Activated naive CD8-positive, alpha-beta T cell treated with anti-CD3 and anti-CD28 coated beads, Interleukin-2, amount 50 U/mL, for 24 hours (primary cell): ENCODE data around the gene DAB2IP.

Experiments
- ATAC-seq: fragments of 150-1000 bp; cut with Tn5 transposase; one replicate; pipeline ENCODE4 v1.10.0; 2021
- DNase-seq: peaks from one replicate; pipeline ENCODE4 v3.0.0; 2021
- H3K27ac Mint-ChIP-seq: one replicate; pipeline ENCODE4 v1.8.0; 2021; ENCODE audit warnings: mild to moderate bottlenecking, mixed read lengths
- H3K27me3 Mint-ChIP-seq: one replicate; pipeline ENCODE4 v1.8.0; 2021; ENCODE audit warnings: mixed read lengths
- H3K36me3 Mint-ChIP-seq: one replicate; pipeline ENCODE4 v1.8.0; 2021; ENCODE audit warnings: low read depth, mixed read lengths
- H3K4me1 Mint-ChIP-seq: one replicate; pipeline ENCODE4 v1.8.0; 2021; ENCODE audit warnings: mixed read lengths
- H3K4me3 Mint-ChIP-seq: one replicate; pipeline ENCODE4 v1.8.0; 2021; ENCODE audit warnings: mild to moderate bottlenecking, moderate library complexity, mixed read lengths
- H3K9me3 Mint-ChIP-seq: one replicate; pipeline ENCODE4 v1.8.0; 2021; ENCODE audit warnings: mixed read lengths

The DAB2IP gene

DNA sequence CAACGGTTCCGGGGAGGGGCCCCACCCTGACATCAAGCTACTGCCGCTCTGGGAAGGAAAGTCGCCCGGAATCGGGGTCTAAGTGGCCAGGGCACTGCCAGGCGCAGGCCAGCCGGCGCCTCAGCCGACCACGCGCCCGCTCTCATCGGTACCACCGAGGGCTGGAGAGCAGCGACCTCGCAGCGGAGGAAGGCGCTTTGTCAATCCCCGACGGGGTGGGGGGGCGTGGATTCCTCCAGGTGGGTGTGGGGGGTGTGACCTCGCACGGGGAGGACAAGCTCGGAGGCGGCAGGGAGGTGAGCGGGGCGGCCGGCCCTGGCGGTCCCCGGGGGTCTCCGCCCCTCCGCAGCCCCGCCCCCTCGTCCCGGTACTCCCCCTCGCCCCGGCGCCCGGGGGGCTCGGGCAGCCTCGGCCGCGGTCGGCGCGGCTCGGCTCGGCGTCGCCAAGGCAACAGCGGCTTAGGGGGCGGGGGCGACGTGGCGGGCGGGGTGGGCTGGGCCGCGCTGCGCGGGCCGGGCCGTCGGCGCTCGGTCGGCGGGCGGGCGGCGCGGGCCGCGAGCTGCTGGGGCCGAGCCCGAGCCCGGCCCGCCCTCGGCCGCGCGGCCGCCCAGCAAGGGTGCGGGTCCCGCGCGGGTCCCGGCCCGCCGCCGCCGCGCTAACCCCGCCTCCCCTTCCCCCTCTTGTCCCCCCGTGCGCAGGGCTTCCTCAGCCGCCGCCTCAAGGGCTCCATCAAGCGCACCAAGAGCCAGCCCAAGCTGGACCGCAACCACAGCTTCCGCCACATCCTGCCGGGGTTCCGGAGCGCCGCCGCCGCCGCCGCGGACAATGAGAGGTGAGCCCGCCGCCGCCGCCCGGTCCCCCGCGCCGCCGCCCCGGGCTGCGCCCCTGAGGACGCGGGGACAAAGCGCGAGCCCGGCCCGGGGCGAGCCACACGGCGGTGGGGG is 47.5 kb downstream of the DAB2IP start:
- H3K9me3 Mint-ChIP-seq = no peaks in the 10 kb centered on the region

DNA sequence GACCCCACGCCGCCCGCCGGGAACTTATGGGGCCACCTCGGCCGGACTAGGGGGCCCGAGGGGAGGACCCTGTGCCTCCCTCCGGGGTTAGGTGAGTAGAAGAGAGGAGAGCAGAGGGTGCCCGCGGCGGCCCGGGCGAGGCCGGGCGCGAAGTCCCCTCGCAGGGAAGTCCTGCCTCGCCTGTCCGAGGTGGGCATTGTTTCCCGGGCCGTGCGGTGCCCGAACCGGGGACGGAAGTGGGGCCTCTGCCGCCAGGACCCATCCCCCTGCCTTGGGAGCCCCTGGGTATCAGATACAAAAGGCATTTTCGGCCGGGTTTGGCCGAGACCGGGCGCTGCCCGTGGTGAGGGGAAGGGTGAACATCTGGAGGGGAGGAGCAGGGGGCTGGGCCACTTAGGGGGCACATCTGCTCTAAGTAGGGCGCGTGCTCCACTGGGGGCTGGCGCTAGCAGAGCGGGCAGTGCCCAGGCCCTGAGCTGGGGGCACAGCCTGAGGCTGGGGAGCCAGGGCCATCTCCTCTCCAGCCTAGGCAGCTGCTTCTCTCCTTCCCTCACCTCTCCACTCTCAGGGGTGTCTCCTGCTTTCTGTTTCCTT is 48.2 kb downstream of the DAB2IP start:
- Mint-ChIP-seq H3K27me3 (peaks cover 37% of the 10 kb centered on the region), H3K27ac (no peak overlapping the region), H3K4me1 (peaks cover 4% of the 10 kb centered on the region), H3K36me3 (no peaks in the 10 kb centered on the region), H3K4me3 (peak overlapping the region; percentile 17), H3K9me3 (no peaks in the 10 kb centered on the region)
- ATAC-seq = peak; percentile 7
- DNase-seq = peak; percentile 5

More for the DNA sequence above, 47.5 kb downstream of the DAB2IP start:
- ATAC-seq (peak; percentile 25), DNase-seq (peak; percentile 64)
- H3K27me3 Mint-ChIP-seq = peaks cover 34% of the 10 kb centered on the region
- no peak overlapping the region for H3K27ac Mint-ChIP-seq
- peaks cover 4% of the 10 kb centered on the region for H3K4me1 Mint-ChIP-seq
- H3K36me3 Mint-ChIP-seq = no peaks in the 10 kb centered on the region
- H3K4me3 Mint-ChIP-seq = no peak overlapping the region

DNA sequence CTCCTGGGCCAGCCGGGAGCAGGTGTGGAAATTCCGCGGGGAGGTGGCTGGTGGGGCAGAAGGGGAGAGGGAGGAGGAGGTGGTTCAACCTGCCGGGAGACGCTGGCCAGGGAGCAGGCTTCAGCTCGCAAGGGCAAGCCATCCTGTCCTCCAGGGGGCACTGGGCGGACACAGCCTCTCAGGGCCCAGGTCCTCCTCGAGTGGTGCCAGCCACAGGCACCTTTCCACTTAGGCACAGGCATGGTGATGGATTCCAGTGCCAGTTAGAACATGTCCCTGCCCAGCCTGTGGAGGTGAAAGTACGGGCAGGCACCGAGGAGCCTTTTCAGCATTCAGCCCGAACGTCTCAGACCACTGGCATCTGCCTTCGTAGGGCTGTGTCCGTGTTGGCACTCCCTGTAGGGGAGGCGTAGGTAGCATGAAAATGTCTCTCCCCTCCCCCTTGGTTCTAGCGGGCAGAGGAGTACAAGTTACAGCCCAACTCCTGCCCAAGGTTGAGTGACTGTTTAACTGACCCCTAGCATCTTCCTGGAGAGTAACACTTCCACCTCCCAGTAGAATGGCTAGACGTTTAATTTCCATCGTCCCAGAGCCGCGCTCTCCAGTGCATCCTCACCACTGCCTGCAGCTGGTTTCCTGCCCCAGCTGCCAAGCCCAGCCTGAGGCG is 48.9 kb downstream of the DAB2IP start:
- Mint-ChIP-seq H3K27me3 (peaks cover 39% of the 10 kb centered on the region), H3K9me3 (no peaks in the 10 kb centered on the region), H3K4me1 (peaks cover 4% of the 10 kb centered on the region), H3K4me3 (peak overlapping the region; percentile 17), H3K27ac (no peak overlapping the region), H3K36me3 (no peaks in the 10 kb centered on the region)
- DNase-seq = peak; percentile 26
- peak; percentile 20 for ATAC-seq

DNA sequence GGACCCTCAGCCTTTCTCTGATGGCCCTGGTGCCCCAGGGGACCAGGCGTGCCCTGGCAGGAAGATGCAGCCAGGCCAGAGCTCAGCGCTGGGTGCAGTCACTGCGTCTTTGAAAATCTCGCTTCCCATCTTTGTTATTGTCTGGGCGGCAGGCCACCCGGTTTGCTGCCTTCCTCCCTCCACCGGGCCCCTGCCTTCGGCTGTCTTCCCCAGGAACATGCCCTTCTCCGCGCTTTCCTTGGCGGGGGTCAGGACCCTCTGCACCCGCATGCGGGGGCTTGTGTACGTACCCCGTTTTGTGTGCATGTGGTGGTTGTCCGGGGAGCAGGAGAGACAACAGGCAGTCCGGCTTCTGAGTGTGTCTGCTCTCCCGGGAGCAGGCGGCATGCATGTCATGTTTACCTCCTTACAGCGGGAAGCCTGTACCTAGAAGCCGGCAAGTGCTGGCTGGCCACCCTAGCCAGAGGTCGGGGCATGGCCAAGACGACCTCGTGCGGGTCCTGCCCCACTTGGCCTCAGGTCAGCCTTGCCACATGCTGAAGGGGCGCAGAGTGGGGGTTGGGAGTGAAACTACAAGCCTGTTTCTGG is 49.5 kb downstream of the DAB2IP start:
- ATAC-seq (no peak), DNase-seq (no peak)
- Mint-ChIP-seq H3K36me3 (no peaks in the 10 kb centered on the region), H3K4me1 (peaks cover 4% of the 10 kb centered on the region), H3K9me3 (no peaks in the 10 kb centered on the region), H3K27me3 (peaks cover 39% of the 10 kb centered on the region), H3K27ac (no peak overlapping the region), H3K4me3 (no peak overlapping the region)

DNA sequence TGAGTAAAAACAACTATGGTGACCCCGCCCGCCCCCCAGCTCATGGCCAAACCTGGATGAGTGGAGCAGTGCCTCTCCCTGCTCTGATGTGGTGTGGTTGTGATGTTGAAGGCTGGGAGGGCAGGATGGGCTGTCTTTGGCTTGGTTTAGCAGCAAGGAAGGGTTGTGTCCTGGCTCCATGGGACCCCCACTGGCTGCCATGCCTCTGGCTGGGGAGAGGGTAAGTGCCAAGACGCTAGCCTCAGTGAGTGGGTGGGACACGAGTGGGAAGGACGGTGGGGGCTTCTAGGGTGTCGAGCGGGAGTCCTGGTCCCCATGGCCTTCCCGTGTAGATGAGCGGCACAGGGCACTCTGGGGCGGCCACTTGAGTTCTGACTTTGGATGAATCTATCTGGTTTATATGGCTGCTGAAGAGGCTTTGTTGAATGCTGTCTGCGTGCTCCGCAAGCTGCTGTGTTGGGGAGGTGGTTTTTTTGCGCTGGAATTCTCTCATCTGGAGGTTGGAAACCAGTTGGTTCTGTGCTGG is 50.4 kb downstream of the DAB2IP start:
- H3K36me3 Mint-ChIP-seq = no peaks in the 10 kb centered on the region
- H3K27me3 Mint-ChIP-seq = peaks cover 37% of the 10 kb centered on the region
- H3K4me3 Mint-ChIP-seq = no peak overlapping the region
- H3K27ac Mint-ChIP-seq = no peak overlapping the region
- ATAC-seq (no peak), DNase-seq (no peak)
- H3K9me3 Mint-ChIP-seq = no peaks in the 10 kb centered on the region
- peaks cover 3% of the 10 kb centered on the region for H3K4me1 Mint-ChIP-seq

DNA sequence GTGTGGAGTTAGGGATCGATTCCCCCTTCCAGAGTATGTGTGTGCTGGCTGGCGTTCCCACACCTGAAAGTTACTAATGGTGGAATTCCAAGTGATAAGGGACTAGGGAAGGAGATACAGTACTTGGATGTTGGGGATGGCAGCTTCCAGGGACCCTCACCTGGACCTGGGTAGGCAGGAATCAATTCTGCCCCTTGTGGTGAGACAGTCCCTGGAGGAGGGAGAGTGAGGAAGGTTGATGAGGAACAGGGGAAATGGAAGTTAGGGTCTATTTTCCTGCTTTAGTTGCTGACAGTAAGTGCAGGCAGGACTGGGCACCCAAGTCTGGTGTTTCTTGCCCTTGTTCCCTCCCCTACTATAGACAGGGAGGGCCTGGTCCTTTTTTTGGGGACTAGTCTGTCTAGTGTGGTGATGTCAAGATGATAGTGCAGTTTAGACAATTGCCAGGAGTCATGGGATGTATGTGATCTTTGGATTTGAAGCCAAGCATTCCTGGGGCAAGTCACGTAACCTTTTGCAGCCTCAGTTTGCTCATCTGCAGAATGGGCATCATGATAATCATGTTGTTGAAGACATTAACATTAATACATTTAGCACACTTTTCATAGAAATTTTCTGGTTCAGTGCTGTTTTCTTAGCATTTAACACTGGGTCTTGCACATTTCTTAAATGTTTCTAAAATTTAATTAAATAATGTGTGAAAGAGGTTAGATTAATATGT is 51.7 kb downstream of the DAB2IP start:
- DNase-seq (no peak), ATAC-seq (no peak)
- H3K4me1 Mint-ChIP-seq = no peaks in the 10 kb centered on the region
- no peak overlapping the region for H3K4me3 Mint-ChIP-seq
- H3K27me3 Mint-ChIP-seq = peaks cover 24% of the 10 kb centered on the region
- H3K27ac Mint-ChIP-seq = no peak overlapping the region
- H3K9me3 Mint-ChIP-seq = no peaks in the 10 kb centered on the region
- H3K36me3 Mint-ChIP-seq = no peaks in the 10 kb centered on the region

DNA sequence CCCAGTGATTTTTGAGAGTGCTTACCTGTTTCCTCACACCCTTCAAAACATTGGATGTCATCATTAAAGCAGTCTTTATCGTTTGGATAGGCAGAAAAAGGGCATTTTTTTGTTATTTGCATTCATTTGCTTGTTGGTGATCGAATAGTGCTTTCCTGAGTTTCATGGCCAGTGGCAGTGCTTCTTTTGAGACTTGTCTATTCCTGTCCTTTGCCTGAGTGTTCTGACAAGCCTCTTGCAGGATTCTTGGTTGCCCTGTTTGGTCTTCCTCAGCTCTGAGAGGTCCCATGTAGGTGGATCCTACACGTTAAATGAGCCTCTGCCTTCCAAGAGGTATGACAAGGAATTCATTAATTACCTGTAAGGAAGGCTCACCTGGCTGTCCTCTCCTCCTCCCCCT is 52.8 kb downstream of the DAB2IP start:
- no peak for ATAC-seq
- no peaks in the 10 kb centered on the region for H3K36me3 Mint-ChIP-seq
- H3K4me1 Mint-ChIP-seq = peaks cover 2% of the 10 kb centered on the region
- no peak overlapping the region for H3K27ac Mint-ChIP-seq
- DNase-seq = no peak
- H3K27me3 Mint-ChIP-seq = peaks cover 22% of the 10 kb centered on the region
- no peak overlapping the region for H3K4me3 Mint-ChIP-seq
- no peaks in the 10 kb centered on the region for H3K9me3 Mint-ChIP-seq

DNA sequence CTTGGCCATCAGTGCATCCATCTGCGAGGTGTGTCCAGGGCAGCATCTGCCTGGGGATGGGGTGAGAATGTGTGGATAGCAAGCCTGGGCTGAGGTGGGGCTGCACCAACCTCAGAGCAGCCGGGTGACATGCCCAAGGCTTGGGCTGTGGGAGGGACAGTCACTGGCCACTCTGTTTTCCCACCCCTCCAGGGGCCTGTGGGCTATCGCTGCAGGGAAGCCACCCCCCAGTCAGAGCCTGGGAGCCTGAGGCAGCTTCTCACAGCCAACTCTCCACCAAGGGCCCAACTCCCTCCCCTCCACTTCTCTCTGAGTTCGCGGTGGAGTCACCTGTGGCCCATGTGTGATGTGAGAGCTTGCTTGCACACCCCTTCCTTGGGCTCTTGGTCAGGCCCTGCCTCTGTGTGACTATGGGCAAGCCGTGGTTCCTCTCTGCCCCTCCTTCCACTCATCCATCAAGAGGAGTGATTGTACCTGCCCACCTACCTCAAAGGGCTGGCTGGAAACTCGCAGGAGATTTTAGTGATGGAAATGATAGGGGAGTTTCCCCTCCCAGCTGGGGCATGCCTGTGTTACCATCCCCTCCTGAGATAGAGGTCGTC is 54.8 kb downstream of the DAB2IP start:
- Mint-ChIP-seq H3K27me3 (peaks cover 14% of the 10 kb centered on the region), H3K4me3 (no peak overlapping the region), H3K9me3 (no peaks in the 10 kb centered on the region)

DNA sequence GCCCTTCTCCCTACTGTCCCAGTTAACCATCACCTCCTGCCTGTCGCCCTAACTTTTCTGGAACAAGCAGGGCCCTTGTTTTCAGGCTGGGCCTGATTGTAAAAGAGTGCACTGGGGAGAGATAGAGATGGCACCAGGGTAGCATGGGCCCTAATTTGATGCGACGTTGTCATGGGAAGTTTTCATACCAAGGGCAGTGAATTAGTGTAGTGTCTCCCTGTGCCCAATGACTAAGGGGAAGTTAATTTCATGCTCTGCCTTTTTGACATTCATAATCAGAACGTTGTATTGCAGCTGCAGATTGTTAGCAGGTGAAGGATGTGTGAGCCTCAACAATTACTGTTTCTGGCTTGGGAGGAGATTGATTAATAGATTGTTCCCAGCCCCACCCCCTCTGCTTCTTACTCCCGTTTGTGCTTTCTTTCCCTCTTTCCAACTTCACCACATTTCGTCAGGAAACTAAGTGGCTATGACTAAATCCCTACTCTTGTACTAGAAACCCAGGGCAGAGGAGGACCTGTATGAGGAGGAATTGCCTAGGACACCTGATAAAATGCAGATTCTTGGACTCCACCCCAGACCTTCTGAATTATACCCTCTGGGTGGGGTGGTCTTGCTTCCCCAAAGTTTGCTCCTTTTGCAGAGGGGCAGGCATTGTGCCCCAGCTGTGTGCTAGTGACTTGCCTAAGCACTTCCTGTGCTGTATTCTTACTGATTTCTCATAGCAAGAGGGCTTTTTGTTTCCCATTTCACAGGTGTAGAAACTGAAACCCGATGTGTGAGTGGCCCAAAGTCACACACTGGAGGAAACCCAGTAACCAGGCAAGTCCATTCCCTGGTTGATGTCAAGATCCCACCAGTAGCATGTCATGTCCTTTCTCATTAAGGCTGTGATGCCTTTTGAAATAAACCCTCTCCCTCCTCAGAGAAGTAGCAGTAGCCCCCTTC is 56.3 kb downstream of the DAB2IP start:
- peaks cover 2% of the 10 kb centered on the region for H3K4me1 Mint-ChIP-seq
- ATAC-seq = peak; percentile 55
- H3K27ac Mint-ChIP-seq = no peak overlapping the region
- no peaks in the 10 kb centered on the region for H3K36me3 Mint-ChIP-seq
- DNase-seq = no peak
- no peaks in the 10 kb centered on the region for H3K9me3 Mint-ChIP-seq
- no peak overlapping the region for H3K4me3 Mint-ChIP-seq
- peaks cover 6% of the 10 kb centered on the region for H3K27me3 Mint-ChIP-seq

More for the DNA sequence above, 54.8 kb downstream of the DAB2IP start:
- no peak for ATAC-seq
- no peak for DNase-seq
- Mint-ChIP-seq H3K4me1 (peaks cover 2% of the 10 kb centered on the region), H3K27ac (no peak overlapping the region), H3K36me3 (no peaks in the 10 kb centered on the region)

DNA sequence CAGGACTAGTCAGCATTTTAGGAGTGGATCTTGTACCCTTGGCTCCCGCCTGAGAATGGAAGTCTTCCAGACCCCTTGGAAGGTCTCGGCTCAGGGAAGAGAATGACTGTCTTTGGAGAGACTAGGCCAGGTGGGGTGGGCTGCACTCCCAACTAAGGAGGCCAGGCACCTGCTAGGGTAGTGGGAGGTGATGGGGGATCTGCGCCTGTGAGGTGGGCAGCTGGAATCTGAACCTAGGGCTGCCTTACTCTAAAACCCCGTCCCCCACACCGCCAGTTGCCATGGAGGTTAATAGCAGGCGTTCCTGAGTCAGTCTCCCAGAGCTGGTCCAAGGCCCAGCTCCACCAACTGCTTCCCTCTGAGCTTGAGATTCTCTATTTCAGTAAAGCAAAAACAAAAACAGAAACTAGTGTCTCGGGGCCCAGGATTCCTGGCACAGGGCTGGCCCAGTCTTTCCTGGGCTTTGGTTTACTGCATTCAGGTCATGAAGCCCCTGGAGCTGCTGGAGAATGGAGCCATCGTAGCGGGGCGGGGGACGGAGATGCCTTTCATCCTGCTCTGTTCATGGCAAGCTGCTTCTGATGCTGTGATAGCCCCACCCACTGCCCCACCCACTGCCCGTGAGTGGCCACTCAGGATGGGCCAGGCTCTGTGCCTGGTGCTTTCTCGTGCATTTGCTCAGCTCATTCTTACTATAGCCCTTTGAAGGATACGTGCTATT is 57.5 kb downstream of the DAB2IP start:
- Mint-ChIP-seq H3K27ac (no peak overlapping the region), H3K27me3 (peaks cover 6% of the 10 kb centered on the region), H3K4me1 (peaks cover 2% of the 10 kb centered on the region), H3K9me3 (no peaks in the 10 kb centered on the region), H3K4me3 (no peak overlapping the region), H3K36me3 (no peaks in the 10 kb centered on the region)
- DNase-seq (no peak), ATAC-seq (no peak)

DNA sequence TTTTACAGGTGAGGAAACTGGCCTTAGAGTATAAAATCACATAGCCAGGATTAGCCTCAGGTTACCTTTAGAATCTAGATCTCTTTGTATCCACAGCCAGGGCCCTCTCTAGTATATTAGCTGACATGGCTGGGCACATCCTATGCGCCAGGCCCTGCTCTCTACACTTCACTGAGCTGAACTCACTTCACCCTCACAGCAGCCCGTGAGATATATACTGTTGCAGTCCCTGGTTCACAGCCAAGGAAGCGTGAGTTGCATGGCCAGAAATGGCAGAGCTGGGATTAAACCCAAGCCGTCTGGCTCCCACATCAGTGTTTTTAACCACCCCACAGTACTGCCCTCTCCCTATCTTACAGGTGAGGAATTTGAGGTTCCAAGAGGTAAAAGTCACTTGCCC is 58.4 kb downstream of the DAB2IP start:
- H3K9me3 Mint-ChIP-seq = no peaks in the 10 kb centered on the region
- ATAC-seq (no peak), DNase-seq (no peak)
- no peaks in the 10 kb centered on the region for H3K36me3 Mint-ChIP-seq
- peaks cover 2% of the 10 kb centered on the region for H3K4me1 Mint-ChIP-seq
- H3K27ac Mint-ChIP-seq = no peak overlapping the region
- no peak overlapping the region for H3K4me3 Mint-ChIP-seq
- H3K27me3 Mint-ChIP-seq = peaks cover 1% of the 10 kb centered on the region

DNA sequence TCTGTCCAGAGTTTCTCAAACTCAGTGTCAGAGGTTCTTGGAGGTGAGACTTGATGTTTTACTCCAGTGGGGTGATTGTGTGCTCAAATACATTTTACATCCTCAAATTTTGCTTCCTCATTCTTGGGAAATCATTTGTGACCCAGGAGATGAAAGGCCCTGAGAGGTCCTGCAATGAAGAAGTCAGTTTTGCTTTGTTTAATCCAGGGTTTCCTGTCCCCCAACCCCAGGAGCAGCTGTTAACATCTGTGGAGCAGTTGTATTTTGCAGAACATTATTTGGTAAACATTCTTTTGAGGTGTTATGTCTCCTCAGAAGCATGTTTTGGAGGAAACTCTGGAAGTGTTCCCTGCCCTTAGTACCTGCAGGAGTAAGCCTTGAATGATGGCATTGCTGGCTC is 59.8 kb downstream of the DAB2IP start:
- DNase-seq = no peak
- no peak for ATAC-seq
- Mint-ChIP-seq H3K9me3 (no peaks in the 10 kb centered on the region), H3K27ac (no peak overlapping the region), H3K4me1 (peaks cover 2% of the 10 kb centered on the region), H3K4me3 (no peak overlapping the region), H3K36me3 (no peaks in the 10 kb centered on the region), H3K27me3 (no peaks in the 10 kb centered on the region)
